ENCODE measurements around the gene IPCEF1. TPM values are rescaled to one million over a fixed set of nuclear protein-coding genes. Genes with fewer than 3 reads are reported as not detected.

The IPCEF1 gene
- total RNA-seq, 1 donor from 2014 or later = 0.61 TPM

- H3K4me3 Mint-ChIP-seq (ENCODE audit: unreplicated experiment) = peak overlapping the region; percentile 78
- TF ChIP-seq, protein P1, sequence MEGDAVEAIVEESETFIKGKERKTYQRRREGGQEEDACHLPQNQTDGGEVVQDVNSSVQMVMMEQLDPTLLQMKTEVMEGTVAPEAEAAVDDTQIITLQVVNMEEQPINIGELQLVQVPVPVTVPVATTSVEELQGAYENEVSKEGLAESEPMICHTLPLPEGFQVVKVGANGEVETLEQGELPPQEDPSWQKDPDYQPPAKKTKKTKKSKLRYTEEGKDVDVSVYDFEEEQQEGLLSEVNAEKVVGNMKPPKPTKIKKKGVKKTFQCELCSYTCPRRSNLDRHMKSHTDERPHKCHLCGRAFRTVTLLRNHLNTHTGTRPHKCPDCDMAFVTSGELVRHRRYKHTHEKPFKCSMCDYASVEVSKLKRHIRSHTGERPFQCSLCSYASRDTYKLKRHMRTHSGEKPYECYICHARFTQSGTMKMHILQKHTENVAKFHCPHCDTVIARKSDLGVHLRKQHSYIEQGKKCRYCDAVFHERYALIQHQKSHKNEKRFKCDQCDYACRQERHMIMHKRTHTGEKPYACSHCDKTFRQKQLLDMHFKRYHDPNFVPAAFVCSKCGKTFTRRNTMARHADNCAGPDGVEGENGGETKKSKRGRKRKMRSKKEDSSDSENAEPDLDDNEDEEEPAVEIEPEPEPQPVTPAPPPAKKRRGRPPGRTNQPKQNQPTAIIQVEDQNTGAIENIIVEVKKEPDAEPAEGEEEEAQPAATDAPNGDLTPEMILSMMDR (IDR thresholded peaks at IDR 0.05; ENCODE audit: partially characterized antibody, unreplicated experiment) = no peak
- H3K4me1 Mint-ChIP-seq (ENCODE audit: low read depth, unreplicated experiment) = peaks cover 16% of the 10 kb centered on the region
- H3K27ac Mint-ChIP-seq (ENCODE audit: unreplicated experiment) = no peak overlapping the region
- DNase-seq = no peak
- H3K9me3 Mint-ChIP-seq (ENCODE audit: unreplicated experiment) = no peaks in the 10 kb centered on the region
- H3K36me3 Mint-ChIP-seq (ENCODE audit: unreplicated experiment) = no peaks in the 10 kb centered on the region
- H3K27me3 Mint-ChIP-seq (ENCODE audit: unreplicated experiment) = peaks cover 2% of the 10 kb centered on the region
Observed at GRCh38 chr6:154246723-154247118, 109.9 kb downstream of the IPCEF1 start.

DNA sequence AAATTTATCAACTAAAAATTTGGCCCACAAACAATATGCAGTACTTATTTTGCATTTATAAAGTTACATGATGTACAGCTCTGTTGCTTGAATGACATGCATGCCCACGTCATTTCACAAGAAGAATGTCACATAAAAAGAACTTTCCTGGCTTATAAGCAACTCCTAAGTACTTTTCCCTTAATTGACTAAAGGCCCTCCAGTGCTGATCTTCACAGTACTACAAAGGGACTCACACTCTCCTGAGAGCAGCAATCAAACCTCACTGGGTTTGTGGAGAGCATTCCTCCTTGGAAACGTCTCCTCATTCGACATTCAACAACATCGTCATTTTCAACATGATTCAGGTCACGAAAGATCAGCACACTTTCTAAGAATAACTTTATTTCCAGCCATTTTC lies 111.1 kb downstream of the IPCEF1 start:
- Mint-ChIP-seq H3K27ac (ENCODE audit: unreplicated experiment) (no peak overlapping the region), H3K4me1 (ENCODE audit: low read depth, unreplicated experiment) (peaks cover 16% of the 10 kb centered on the region), H3K4me3 (ENCODE audit: unreplicated experiment) (no peak overlapping the region), H3K27me3 (ENCODE audit: unreplicated experiment) (peaks cover 2% of the 10 kb centered on the region), H3K36me3 (ENCODE audit: unreplicated experiment) (no peaks in the 10 kb centered on the region), H3K9me3 (ENCODE audit: unreplicated experiment) (no peaks in the 10 kb centered on the region)
- TF ChIP-seq, protein P1 (IDR thresholded peaks at IDR 0.05; ENCODE audit: partially characterized antibody, unreplicated experiment) = no peak
- no peak for DNase-seq

DNA sequence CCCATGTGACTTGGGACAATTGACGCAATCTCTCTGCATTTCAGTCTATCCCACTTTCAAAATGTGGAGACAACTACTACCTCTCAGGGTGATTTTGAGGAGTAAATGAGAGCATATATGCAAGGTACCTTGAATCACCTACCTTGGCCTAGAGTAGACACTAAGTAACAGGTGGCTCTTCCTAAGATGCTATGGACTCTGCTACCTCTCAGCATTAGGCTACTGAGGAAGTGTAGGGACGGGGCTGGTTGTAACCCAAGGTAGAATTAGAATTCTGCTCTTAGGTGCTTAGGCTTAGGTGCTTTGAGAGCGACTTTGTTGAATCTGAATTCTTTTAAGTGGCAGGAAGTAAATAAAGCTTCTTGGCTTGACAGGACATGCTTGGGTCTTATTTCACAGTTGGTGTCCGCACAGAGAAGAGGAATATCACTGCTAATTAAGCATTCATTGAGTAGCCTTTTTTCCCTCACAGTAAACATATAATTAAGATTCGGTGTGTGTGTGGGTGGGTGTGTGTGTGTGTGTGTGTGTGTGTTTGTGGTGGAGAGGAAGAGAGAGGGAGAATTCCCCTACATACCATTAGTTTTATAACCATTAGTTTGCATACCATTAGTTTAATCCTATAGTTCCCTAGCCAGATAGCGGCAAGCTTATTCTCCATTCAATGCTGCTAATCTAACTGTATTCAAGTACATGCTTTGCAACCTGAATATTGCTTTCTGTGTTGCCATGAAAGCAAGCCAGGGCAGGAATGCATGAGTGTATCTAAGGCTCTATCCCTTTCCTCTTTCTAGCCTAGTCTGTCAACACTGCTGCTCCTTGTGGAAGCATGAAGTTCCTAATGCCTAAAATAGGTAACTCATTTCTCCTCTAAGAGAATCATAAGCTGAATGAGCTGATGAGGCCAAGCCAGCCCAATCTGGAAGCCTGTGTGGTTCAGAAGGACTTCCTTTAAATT lies 112.5 kb downstream of the IPCEF1 start:
- H3K4me1 Mint-ChIP-seq (ENCODE audit: low read depth, unreplicated experiment) = peaks cover 16% of the 10 kb centered on the region
- H3K4me3 Mint-ChIP-seq (ENCODE audit: unreplicated experiment) = no peak overlapping the region
- TF ChIP-seq, protein P1 (IDR thresholded peaks at IDR 0.05; ENCODE audit: partially characterized antibody, unreplicated experiment) = no peak
- H3K9me3 Mint-ChIP-seq (ENCODE audit: unreplicated experiment) = no peaks in the 10 kb centered on the region
- H3K36me3 Mint-ChIP-seq (ENCODE audit: unreplicated experiment) = no peaks in the 10 kb centered on the region
- H3K27ac Mint-ChIP-seq (ENCODE audit: unreplicated experiment) = no peak overlapping the region
- peaks cover 2% of the 10 kb centered on the region for H3K27me3 Mint-ChIP-seq (ENCODE audit: unreplicated experiment)
- DNase-seq = no peak

- Mint-ChIP-seq H3K36me3 (ENCODE audit: unreplicated experiment) (no peaks in the 10 kb centered on the region), H3K9me3 (ENCODE audit: unreplicated experiment) (no peaks in the 10 kb centered on the region), H3K4me3 (ENCODE audit: unreplicated experiment) (no peak overlapping the region), H3K27ac (ENCODE audit: unreplicated experiment) (no peak overlapping the region), H3K4me1 (ENCODE audit: low read depth, unreplicated experiment) (peaks cover 13% of the 10 kb centered on the region), H3K27me3 (ENCODE audit: unreplicated experiment) (peaks cover 2% of the 10 kb centered on the region)
- DNase-seq = no peak
- TF ChIP-seq, protein P1 (IDR thresholded peaks at IDR 0.05; ENCODE audit: partially characterized antibody, unreplicated experiment) = no peak
Observed at GRCh38 chr6:154242617-154243357, 113.8 kb downstream of the IPCEF1 start.

Data from glutamatergic neuron (in vitro differentiated cells).